Neural progenitor cell (in vitro differentiated cells): ENCODE results near the gene B3GNT4. TPM values are rescaled to one million over a fixed set of nuclear protein-coding genes. Genes with fewer than 3 reads are reported as not detected.

Experiments
- DNase-seq: peaks from one replicate; pipeline ENCODE4 v3.0.0-alpha.2; 2016; ENCODE audit warnings: low spot score
- H2AFZ ChIP-seq: fragments of 200-600 bp; sonication (generic); replicated peaks from 2 replicates; pipeline ENCODE4 v1.6.1; 2016; ENCODE audit warnings: antibody characterized with exemption
- H3F3A ChIP-seq: fragments of 200-600 bp; sonication (generic); 2 replicates; pipeline ENCODE4 v1.6.1; 2016; ENCODE audit warnings: antibody characterized with exemption, low read depth
- H3K27ac ChIP-seq: fragments of 200-600 bp; sonication (generic); 2 replicates; pipeline ENCODE4 v1.5.1; 2016; ENCODE audit warnings: mild to moderate bottlenecking
- H3K27me3 ChIP-seq: fragments of 200-600 bp; sonication (generic); 2 replicates; pipeline ENCODE4 v1.6.1; 2016; ENCODE audit warnings: mild to moderate bottlenecking, moderate library complexity
- H3K36me3 ChIP-seq: fragments of 200-600 bp; sonication (generic); 2 replicates; pipeline ENCODE4 v1.5.1; 2016
- H3K4me1 ChIP-seq: fragments of 200-600 bp; sonication (generic); 2 replicates; pipeline ENCODE4 v1.6.1; 2016; ENCODE audit warnings: mixed run types
- H3K4me2 ChIP-seq: fragments of 200-600 bp; sonication (generic); 2 replicates; pipeline ENCODE4 v1.6.1; 2016
- H3K4me3 ChIP-seq: fragments of 200-600 bp; sonication (generic); 2 replicates; pipeline ENCODE4 v1.5.1; 2016
- H3K79me2 ChIP-seq: fragments of 200-600 bp; sonication (generic); 2 replicates; pipeline ENCODE4 v1.6.1; 2016; ENCODE audit warnings: low read depth
- H3K9ac ChIP-seq: fragments of 200-600 bp; sonication (generic); 2 replicates; pipeline ENCODE4 v1.6.1; 2016
- H3K9me3 ChIP-seq: fragments of 200-600 bp; sonication (generic); 2 replicates; pipeline ENCODE4 v1.5.1; 2016; ENCODE audit warnings: low read depth
- H4K20me1 ChIP-seq: fragments of 200-600 bp; sonication (generic); 2 replicates; pipeline ENCODE4 v1.6.1; 2016; ENCODE audit warnings: low read depth
- H3K27ac Mint-ChIP-seq: 3 replicates; pipeline ENCODE4 v1.8.0; 2021; ENCODE audit warnings: mixed read lengths
- H3K27me3 Mint-ChIP-seq: 2 replicates; pipeline ENCODE4 v1.8.0; 2022; ENCODE audit warnings: low read depth, mild to moderate bottlenecking, inconsistent platforms, moderate library complexity, mixed read lengths; ENCODE audit not compliant: insufficient read depth
- H3K36me3 Mint-ChIP-seq: 3 replicates; pipeline ENCODE4 v1.8.0; 2021; ENCODE audit warnings: mixed read lengths
- H3K4me1 Mint-ChIP-seq: 3 replicates; pipeline ENCODE4 v1.8.0; 2021; ENCODE audit warnings: mixed read lengths
- H3K4me3 Mint-ChIP-seq: 3 replicates; pipeline ENCODE4 v1.8.0; 2021; ENCODE audit warnings: mild to moderate bottlenecking, moderate library complexity, mixed read lengths
- H3K9me3 Mint-ChIP-seq: 3 replicates; pipeline ENCODE4 v1.8.0; 2020; ENCODE audit warnings: mixed read lengths
- CTCF ChIP-seq: fragments of 200-600 bp; sonication (generic); IDR thresholded peaks from 2 replicates; pipeline ENCODE4 v1.5.1; 2017; ENCODE audit warnings: antibody characterized with exemption, mild to moderate bottlenecking
- EZH2 ChIP-seq: fragments of 200-600 bp; sonication (generic); IDR thresholded peaks from 2 replicates; pipeline ENCODE4 v1.6.1; 2017; ENCODE audit warnings: antibody characterized with exemption, mild to moderate bottlenecking, moderate library complexity
- EZH2phosphoT487 ChIP-seq: fragments of 200-600 bp; sonication (generic); IDR thresholded peaks from 2 replicates; pipeline ENCODE4 v1.6.1; 2017; ENCODE audit warnings: antibody characterized with exemption
- total RNA-seq: library from RNA; depleted of rRNA; stranded (reverse); fragments of >200 nt; gene quantifications from 2 replicates; pipeline ENCODE4 v1.2.3, GENCODE V29; 2015; ENCODE audit warnings: low replicate concordance

The B3GNT4 gene
- total RNA-seq, 1 donor from 2014 or later, result 0.30 TPM

- Mint-ChIP-seq H3K4me3 (no peak overlapping the region), H3K27ac (peak overlapping the region; percentile 46), H3K9me3 (peaks cover 4% of the 10 kb centered on the region), H3K36me3 (no peaks in the 10 kb centered on the region), H3K27me3 (peaks cover 4% of the 10 kb centered on the region), H3K4me1 (peaks cover 9% of the 10 kb centered on the region)
- no peak overlapping the region for H3K4me2 ChIP-seq
- no peak overlapping the region for H3K4me3 ChIP-seq
- no peaks in the 10 kb centered on the region for H3K36me3 ChIP-seq
- H3K9me3 ChIP-seq, result no peaks in the 10 kb centered on the region
- no peak overlapping the region for H3K9ac ChIP-seq
- H2AFZ ChIP-seq, result no peak overlapping the region
- DNase-seq, result no peak
- no peak overlapping the region for H3K27ac ChIP-seq
- no peaks in the 10 kb centered on the region for H3K27me3 ChIP-seq
- no peaks in the 10 kb centered on the region for H3K4me1 ChIP-seq
- H4K20me1 ChIP-seq, result no peaks in the 10 kb centered on the region
- TF ChIP-seq CTCF (no peak), EZH2 (no peak), EZH2phosphoT487 (no peak)
- no peaks in the 10 kb centered on the region for H3F3A ChIP-seq
- no peaks in the 10 kb centered on the region for H3K79me2 ChIP-seq
These were observed 35.0 kb upstream of the B3GNT4 start for GRCh38 chr12:122168492-122168891.

GRCh38 chr12:122171399-122171798, 32.1 kb upstream of the B3GNT4 start:
- H3K79me2 ChIP-seq, result no peaks in the 10 kb centered on the region
- H3K27ac Mint-ChIP-seq, result no peak overlapping the region
- H3K4me3 Mint-ChIP-seq, result no peak overlapping the region
- peaks cover 4% of the 10 kb centered on the region for H3K9me3 Mint-ChIP-seq
- no peaks in the 10 kb centered on the region for H3K36me3 ChIP-seq
- H3K4me1 ChIP-seq, result no peaks in the 10 kb centered on the region
- H3K9ac ChIP-seq, result no peak overlapping the region
- no peaks in the 10 kb centered on the region for H3K9me3 ChIP-seq
- H3F3A ChIP-seq, result no peaks in the 10 kb centered on the region
- peaks cover 9% of the 10 kb centered on the region for H3K4me1 Mint-ChIP-seq
- TF ChIP-seq CTCF (no peak), EZH2phosphoT487 (no peak), EZH2 (no peak)
- no peaks in the 10 kb centered on the region for H4K20me1 ChIP-seq
- no peak overlapping the region for H2AFZ ChIP-seq
- no peak overlapping the region for H3K4me3 ChIP-seq
- H3K36me3 Mint-ChIP-seq, result no peaks in the 10 kb centered on the region
- no peaks in the 10 kb centered on the region for H3K27me3 ChIP-seq
- H3K4me2 ChIP-seq, result no peak overlapping the region
- DNase-seq, result no peak
- H3K27ac ChIP-seq, result no peak overlapping the region
- peaks cover 4% of the 10 kb centered on the region for H3K27me3 Mint-ChIP-seq

- Mint-ChIP-seq H3K4me3 (no peak overlapping the region), H3K9me3 (peaks cover 4% of the 10 kb centered on the region), H3K36me3 (no peaks in the 10 kb centered on the region), H3K27ac (no peak overlapping the region), H3K4me1 (peaks cover under 1% of the 10 kb centered on the region), H3K27me3 (peaks cover 4% of the 10 kb centered on the region)
- Histone ChIP-seq H3K9me3 (no peaks in the 10 kb centered on the region), H3K27me3 (no peaks in the 10 kb centered on the region), H3K4me2 (no peak overlapping the region), H3K4me3 (no peak overlapping the region), H3K79me2 (no peaks in the 10 kb centered on the region), H3K36me3 (no peaks in the 10 kb centered on the region), H3F3A (no peaks in the 10 kb centered on the region), H3K27ac (no peak overlapping the region), H4K20me1 (no peaks in the 10 kb centered on the region), H2AFZ (no peak overlapping the region), H3K4me1 (no peaks in the 10 kb centered on the region), H3K9ac (no peak overlapping the region)
- TF ChIP-seq EZH2 (no peak), CTCF (no peak), EZH2phosphoT487 (no peak)
- DNase-seq, result no peak
These were observed 31.1 kb upstream of the B3GNT4 start for GRCh38 chr12:122172262-122172939.
